HG03095 (cell line): ENCODE results near the gene PEMT.

ENCODE experiments used
- ATAC-seq: cut with Tn5 transposase; IDR thresholded peaks from one replicate; pipeline ENCODE4 v1.9.1; 2021; ENCODE audit warnings: moderate library complexity; ENCODE audit not compliant: unreplicated experiment

Gene PEMT

DNA sequence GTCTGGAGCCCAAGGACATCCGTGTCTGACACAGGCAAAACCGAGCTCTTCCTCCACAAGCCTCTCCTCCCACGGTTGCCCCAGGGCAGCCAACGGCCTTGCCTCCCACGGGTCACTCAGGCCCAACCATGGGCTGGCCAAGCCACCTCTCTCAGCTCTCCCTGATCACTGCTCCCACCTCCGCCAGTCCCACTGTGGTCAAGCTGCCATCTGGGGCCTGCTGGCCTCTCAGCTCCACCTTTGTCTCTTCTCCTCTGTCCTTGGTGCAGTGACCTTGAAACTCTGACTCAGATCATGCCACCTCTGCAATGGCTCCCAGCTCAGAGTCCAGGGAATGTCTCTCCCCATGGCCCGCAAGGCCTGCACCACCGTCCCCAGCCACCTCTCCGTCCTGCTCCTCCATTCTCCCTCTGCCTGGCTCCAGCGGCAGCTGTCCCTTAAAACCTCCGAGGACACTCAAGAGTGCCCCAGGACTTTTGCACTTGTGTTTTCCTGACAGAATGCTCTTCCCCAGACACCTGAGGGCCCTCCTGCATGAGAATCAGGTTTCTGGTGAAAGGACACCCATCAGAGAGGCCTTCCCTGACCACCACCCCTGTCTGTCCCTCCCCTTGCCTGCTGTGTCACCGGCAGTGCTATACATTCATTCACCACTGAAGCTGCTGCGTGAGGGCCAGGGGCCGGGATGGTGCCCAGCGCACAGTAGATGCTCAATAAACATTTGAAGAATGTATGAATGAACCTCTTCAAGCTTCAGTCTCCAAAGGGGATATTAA, 19.3 kb downstream of the PEMT start:
- no peak for ATAC-seq

DNA sequence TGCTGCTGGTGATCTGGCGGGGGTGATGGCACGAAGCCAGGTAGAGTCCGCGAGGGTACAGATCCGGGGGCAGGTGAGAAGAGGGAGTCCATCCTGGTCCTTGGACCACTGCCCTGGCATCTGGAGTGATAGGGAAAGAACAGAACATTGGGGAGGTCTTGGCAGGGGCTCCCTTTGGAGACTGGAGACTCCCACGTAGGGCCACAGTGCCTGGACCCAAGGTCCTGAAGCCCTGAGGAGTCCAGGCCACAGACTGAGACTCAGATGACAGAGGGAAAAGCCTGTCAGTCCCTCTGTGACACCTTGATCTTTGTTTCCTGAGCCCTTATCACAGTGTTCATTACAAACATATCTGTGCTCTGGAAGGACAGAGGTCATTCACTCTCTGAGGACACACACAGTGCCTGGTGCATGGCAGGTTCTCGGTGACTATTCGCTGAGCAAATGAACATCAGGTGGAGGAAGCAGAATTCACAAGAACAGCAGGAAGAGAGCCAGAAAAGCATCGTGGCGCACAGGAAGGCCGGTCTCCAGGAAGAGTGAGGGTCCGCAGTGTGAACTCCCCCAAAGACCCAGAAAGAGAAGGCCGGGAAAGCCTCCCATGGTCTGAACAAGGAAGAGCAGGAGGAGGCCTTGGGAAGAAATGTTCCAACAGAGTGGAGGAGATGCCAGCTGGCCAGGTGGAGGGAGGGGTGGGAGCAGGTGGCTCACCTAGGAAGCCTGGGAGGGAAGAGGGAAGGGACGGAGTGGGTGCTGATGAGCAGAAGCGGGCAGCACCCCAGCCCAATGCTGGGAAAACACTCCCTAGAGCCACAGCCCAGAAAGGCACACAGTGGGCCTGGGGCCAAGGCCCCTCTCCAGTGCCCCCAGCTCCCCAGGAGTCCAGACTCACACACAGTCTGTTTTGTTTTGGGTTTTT, 20.5 kb downstream of the PEMT start:
- ATAC-seq, result no peak

GRCh38 chr17:17570140-17570797, 21.2 kb downstream of the PEMT start:
- no peak for ATAC-seq

GRCh38 chr17:17569691-17570090, 21.8 kb downstream of the PEMT start:
- ATAC-seq, result no peak

GRCh38 chr17:17568772-17569195, 22.7 kb downstream of the PEMT start:
- ATAC-seq, result no peak

DNA sequence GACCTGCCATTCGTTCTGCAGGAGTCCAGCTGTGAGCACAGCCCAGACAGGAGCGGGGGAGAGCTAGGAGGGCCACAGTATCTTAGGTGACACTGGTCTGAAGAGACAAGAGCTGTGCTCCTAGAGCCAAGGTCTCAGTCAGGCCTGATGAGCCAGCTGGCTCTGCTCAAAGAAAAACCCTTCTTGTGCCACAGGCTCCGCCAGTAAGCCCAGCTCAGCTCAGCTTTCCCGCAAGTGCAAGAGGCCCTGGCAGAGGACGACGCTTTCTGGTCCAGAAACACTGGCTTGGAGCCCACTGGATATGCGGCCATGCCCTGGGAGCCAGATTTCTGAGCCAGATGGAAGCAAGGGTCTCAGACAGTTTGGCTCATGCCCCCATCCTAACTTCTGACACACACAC, 23.9 kb downstream of the PEMT start:
- ATAC-seq, result no peak

- ATAC-seq, result no peak
Measured at GRCh38 chr17:17566896-17567513, 24.5 kb downstream of the PEMT start.

DNA sequence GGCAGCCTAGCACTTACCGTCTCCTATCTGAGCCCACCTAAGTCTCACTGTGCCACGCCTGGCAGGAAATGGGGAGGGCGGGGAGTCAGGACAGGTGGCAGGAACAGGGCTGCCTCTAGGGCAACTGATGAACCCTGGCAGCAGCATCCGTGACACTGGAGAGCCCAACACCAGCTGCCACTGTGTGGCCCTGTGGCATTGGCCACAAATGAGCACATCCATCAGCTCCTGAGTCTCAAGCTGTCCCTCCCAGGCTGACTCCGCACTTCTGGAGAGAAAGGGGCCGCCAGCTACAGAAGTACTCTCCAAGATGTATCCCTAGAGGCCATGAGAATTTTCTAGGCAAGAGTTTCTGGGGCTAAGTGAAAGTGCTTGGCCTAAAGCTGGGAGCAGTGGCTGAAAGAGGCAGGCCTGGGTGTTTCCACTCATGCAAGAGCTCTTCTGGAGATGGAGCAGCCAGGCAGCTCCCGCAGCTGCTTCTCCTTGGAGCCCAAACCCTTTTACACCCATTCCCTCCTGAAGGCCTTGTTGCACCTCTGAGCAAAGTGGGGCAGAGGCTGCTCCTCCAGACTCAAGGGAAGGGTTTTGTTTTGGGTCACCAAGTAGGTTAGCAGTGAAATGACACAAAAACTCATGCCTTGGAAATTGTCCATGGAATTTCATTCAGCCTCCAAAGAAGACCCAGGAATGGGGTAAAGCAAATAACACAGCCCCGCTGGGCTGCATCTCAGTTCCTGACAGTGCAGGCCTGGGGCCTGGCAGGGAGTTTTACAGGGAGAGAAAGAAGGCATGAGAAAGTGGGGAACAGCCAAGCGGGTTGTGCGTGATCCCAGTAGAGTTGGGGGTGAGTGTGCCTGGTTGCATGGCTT, 25.8 kb downstream of the PEMT start:
- ATAC-seq, result no peak

DNA sequence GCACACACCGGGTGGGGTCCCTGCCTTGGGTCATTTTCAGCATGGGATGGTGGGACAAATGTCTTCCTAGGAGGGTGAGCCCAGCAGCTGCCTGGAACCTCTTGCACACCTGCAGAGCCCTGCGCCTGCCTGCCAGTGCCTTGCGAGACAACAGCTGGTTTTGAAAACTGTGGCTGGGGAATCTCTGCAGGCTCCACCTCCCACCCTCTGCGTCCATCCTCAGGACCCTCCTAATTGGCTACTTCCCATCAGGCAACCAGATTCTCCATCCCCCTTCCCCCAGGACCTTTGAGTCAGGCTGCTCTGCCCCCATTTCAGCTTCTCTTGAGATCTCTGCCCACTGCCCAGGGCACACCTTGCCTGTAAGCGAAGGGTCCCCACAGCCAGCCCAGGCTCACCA, 26.6 kb downstream of the PEMT start:
- ATAC-seq, result no peak

GRCh38 chr17:17564323-17564722, 27.2 kb downstream of the PEMT start:
- ATAC-seq, result no peak

DNA sequence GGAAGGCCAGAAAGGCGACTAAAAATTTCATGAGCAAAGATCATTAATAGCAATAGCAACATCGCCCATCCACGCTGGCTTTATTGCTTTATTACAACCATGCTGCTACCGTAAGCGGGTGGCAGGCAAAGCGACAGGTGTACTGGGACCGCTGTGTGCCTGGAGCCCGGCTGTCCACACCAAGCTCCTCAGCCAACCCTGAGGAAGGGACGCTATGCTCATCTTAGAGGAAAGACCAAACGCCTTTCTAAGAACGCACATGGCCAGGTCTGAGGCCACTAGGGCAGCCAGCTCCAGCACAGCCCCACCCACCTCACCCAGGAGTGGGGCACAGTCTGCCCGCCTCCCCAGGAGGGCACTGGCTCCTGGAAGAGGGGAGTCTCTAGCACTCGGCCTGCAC, 28.0 kb downstream of the PEMT start:
- no peak for ATAC-seq

- ATAC-seq, result no peak
Measured at GRCh38 chr17:17562146-17562511, 29.4 kb downstream of the PEMT start.

- ATAC-seq, result no peak
Measured at GRCh38 chr17:17561408-17562145, 29.9 kb downstream of the PEMT start.

- no peak for ATAC-seq
Measured at GRCh38 chr17:17560975-17561374, 30.5 kb downstream of the PEMT start.

GRCh38 chr17:17560167-17560566, 31.3 kb downstream of the PEMT start:
- no peak for ATAC-seq

GRCh38 chr17:17559164-17559563, 32.3 kb downstream of the PEMT start:
- ATAC-seq, result no peak

- no peak for ATAC-seq
Measured at GRCh38 chr17:17558431-17558830, 33.1 kb downstream of the PEMT start.

- no peak for ATAC-seq
Measured at GRCh38 chr17:17557796-17558195, 33.7 kb downstream of the PEMT start.

DNA sequence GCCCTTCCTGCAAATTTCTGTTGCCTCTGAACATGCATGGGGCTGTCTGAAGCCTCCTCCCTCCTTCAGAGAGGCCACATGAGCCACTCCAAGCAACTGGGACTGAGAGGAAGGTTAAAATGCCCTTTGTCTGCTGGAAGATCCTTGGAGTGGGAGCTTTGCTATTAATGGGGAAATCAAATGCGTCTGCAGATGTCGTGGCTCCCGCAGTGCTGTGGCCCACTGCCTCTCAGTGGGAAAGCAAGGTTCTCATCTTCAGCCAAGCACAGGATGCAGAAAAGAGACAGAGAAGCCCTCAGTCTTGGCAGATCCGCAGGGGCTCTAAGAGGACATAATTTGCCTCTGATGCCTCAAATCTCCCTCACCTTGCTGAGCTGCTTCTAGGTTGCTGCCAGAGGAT, 34.8 kb downstream of the PEMT start:
- no peak for ATAC-seq

DNA sequence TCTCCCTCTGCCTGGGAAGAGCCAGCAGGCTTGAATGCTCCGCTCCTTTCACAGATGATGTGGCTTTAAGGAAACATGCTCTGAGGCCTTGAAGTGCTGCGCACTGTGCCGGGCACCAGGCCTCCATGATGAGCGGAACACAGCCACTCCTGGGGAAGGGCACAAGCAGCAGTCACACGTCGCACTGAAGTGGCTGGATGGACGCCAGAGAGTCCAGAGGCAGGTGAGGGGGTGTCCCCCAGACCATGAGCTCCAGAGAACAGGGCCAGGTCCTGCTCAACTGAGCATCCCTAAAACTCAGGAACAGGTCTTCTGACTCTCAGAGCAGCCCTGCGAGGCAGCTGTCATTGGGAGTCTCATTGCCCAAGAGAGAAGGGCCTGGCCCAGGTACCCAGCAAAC, 35.6 kb downstream of the PEMT start:
- no peak for ATAC-seq
